Osteoblast (primary cell): Measurements from ENCODE around the gene UBQLN1. TPM values are rescaled to one million over a fixed set of nuclear protein-coding genes. Genes with fewer than 3 reads are reported as not detected.

Experiments
- DNase-seq: peaks from one replicate; pipeline ENCODE4 v3.0.0; 2011; ENCODE audit warnings: low spot score, mixed read lengths; ENCODE audit not compliant: insufficient read length; ENCODE audit errors: missing footprints
- H2AFZ ChIP-seq: 2 replicates; pipeline ENCODE4 v1.6.0; 2011; ENCODE audit warnings: mild to moderate bottlenecking, low read length
- H3K27ac ChIP-seq: 2 replicates; pipeline ENCODE4 v1.5.1; 2011; ENCODE audit warnings: mild to moderate bottlenecking, low read depth, low read length, moderate library complexity
- H3K27me3 ChIP-seq: 2 replicates; pipeline ENCODE4 v1.6.0; 2012; ENCODE audit warnings: mild to moderate bottlenecking, control low read depth, inconsistent platforms, low read length, moderate library complexity; ENCODE audit not compliant: insufficient read depth
- H3K36me3 ChIP-seq: 2 replicates; pipeline ENCODE4 v1.5.1; 2011; ENCODE audit warnings: mild to moderate bottlenecking, low read length, control low read depth, moderate library complexity; ENCODE audit not compliant: insufficient read depth
- H3K4me1 ChIP-seq: 2 replicates; pipeline ENCODE4 v1.5.1; 2011; ENCODE audit warnings: mild to moderate bottlenecking, low read length, control low read depth, moderate library complexity; ENCODE audit not compliant: insufficient read depth
- H3K4me2 ChIP-seq: 2 replicates; pipeline ENCODE4 v1.6.0; 2011; ENCODE audit warnings: mild to moderate bottlenecking, low read length; ENCODE audit not compliant: insufficient read depth
- H3K4me3 ChIP-seq: fragments of 200-600 bp; sonication (generic); 3 replicates; pipeline ENCODE4 v1.5.1; 2012; ENCODE audit warnings: mild to moderate bottlenecking, low read length, inconsistent platforms; ENCODE audit not compliant: insufficient read depth
- H3K79me2 ChIP-seq: 2 replicates; pipeline ENCODE4 v1.6.0; 2012; ENCODE audit warnings: mild to moderate bottlenecking, low read length, control low read depth, inconsistent platforms; ENCODE audit not compliant: insufficient read depth
- H3K9me3 ChIP-seq: 2 replicates; pipeline ENCODE4 v1.5.1; 2011; ENCODE audit warnings: low read depth, low read length, control low read depth
- H4K20me1 ChIP-seq: 2 replicates; pipeline ENCODE4 v1.6.0; 2012; ENCODE audit warnings: mild to moderate bottlenecking, low read length, control low read depth; ENCODE audit not compliant: insufficient read depth
- total RNA-seq: library from RNA; depleted of rRNA; stranded (reverse); fragments of >200 nt; gene quantifications from 2 replicates; pipeline ENCODE4 v1.2.3, GENCODE V29; 2012
- TF ChIP-seq, protein P1 (sequence below): IDR thresholded peaks from 2 replicates; pipeline ENCODE4 v1.5.1; 2011; ENCODE audit warnings: mild to moderate bottlenecking, low read depth, low read length, moderate library complexity; ENCODE audit errors: extremely low read depth

UBQLN1 gene
- total RNA-seq, 1 donor = 117 TPM

DNA sequence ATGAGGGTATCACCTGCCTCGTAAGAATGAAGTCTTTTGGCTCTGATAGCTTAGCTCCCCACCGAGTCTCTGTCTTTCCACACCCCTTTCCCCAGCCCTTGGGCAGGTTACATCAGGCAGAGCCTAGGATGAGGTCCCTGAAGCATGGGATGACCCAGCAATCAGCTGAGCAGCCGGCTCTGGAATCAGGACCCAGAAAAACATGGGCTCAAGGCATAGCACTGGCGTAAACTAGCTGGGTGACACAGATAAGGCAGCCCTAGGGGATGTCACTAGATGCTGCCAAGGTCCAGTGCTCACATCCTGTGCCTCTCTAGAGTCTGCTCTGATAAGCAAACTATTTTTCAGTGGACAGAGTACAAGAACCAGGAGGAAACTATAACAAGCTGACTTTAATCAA lies 58.2 kb downstream of the UBQLN1 start:
- H3K36me3 ChIP-seq = peaks cover 37% of the 10 kb centered on the region
- H2AFZ ChIP-seq = no peak overlapping the region
- H3K27me3 ChIP-seq = no peaks in the 10 kb centered on the region
- no peaks in the 10 kb centered on the region for H3K4me1 ChIP-seq
- no peak overlapping the region for H3K4me2 ChIP-seq
- H3K79me2 ChIP-seq = no peaks in the 10 kb centered on the region
- no peak overlapping the region for H3K27ac ChIP-seq
- H3K4me3 ChIP-seq = no peak overlapping the region
- H3K9me3 ChIP-seq = no peaks in the 10 kb centered on the region
- no peak for DNase-seq
- TF ChIP-seq, protein P1, sequence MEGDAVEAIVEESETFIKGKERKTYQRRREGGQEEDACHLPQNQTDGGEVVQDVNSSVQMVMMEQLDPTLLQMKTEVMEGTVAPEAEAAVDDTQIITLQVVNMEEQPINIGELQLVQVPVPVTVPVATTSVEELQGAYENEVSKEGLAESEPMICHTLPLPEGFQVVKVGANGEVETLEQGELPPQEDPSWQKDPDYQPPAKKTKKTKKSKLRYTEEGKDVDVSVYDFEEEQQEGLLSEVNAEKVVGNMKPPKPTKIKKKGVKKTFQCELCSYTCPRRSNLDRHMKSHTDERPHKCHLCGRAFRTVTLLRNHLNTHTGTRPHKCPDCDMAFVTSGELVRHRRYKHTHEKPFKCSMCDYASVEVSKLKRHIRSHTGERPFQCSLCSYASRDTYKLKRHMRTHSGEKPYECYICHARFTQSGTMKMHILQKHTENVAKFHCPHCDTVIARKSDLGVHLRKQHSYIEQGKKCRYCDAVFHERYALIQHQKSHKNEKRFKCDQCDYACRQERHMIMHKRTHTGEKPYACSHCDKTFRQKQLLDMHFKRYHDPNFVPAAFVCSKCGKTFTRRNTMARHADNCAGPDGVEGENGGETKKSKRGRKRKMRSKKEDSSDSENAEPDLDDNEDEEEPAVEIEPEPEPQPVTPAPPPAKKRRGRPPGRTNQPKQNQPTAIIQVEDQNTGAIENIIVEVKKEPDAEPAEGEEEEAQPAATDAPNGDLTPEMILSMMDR = no peak
- peaks cover 3% of the 10 kb centered on the region for H4K20me1 ChIP-seq

DNA sequence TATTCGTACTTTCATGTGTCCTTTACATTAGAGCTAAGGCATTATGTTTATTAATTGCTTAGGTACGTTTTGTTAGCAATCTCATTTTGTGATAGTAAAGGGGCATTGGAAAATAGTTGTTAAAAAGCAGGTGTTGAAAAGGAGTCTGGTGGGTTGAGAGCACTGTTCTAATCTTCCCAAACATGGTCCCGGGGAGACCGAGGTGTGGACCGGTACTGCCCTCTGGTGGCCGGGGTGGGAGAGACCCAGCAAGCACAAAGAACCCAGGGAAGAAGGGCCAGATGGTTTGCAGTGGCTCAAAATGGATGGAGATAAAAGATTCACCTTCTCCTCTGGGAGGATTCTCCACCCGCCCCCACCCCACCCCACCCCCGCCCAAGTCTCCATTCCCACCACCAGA lies 58.7 kb downstream of the UBQLN1 start:
- Histone ChIP-seq H3K27me3 (no peaks in the 10 kb centered on the region), H3K4me1 (no peaks in the 10 kb centered on the region), H3K27ac (no peak overlapping the region), H2AFZ (no peak overlapping the region), H3K79me2 (no peaks in the 10 kb centered on the region), H4K20me1 (peaks cover 3% of the 10 kb centered on the region), H3K4me3 (no peak overlapping the region), H3K36me3 (peaks cover 37% of the 10 kb centered on the region), H3K9me3 (no peaks in the 10 kb centered on the region), H3K4me2 (no peak overlapping the region)
- DNase-seq = peak; percentile 60
- TF ChIP-seq, protein P1 = peak; percentile 66

DNA sequence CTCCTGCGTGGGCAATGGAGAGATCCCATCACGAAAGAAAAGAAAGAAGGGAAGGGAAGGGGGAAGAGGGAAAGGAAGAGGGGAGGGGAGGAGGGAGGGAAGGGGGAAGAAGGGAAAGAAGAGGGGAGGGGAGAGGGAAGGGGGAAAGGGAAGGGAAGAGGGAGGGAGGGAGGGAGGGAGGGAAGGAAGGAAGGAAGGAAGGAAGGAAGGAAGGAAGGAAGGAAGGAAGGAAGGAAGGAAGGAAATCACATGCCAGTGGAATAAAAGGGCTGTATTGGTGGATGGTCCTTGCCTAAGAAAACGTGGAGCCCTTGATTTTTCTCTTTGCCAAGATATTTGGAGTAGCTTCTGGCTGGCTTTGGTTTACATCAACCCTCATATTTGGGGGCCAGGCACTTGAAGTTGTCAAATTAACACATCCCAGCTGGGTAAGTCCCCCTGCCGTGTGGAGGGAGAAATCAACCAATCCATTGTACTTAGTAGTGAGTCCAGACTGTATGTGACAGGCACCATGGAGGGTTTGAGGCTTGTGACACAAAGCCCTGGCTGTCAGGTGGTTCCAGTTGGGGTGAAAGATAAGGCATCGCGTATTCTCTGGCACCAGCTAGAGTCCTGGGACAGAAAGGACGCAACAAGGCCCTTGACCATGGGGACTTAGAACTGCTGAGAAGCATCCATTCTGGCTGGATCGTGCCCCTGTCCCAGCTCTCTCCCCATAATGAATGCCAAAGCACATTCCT lies 61.1 kb downstream of the UBQLN1 start:
- no peaks in the 10 kb centered on the region for H3K9me3 ChIP-seq
- no peak for DNase-seq
- peaks cover 25% of the 10 kb centered on the region for H3K36me3 ChIP-seq
- TF ChIP-seq, protein P1 = no peak
- peaks cover 3% of the 10 kb centered on the region for H4K20me1 ChIP-seq
- H3K27ac ChIP-seq = no peak overlapping the region
- H3K4me3 ChIP-seq = no peak overlapping the region
- no peaks in the 10 kb centered on the region for H3K4me1 ChIP-seq
- no peak overlapping the region for H2AFZ ChIP-seq
- no peak overlapping the region for H3K4me2 ChIP-seq
- H3K27me3 ChIP-seq = no peaks in the 10 kb centered on the region
- no peaks in the 10 kb centered on the region for H3K79me2 ChIP-seq

DNA sequence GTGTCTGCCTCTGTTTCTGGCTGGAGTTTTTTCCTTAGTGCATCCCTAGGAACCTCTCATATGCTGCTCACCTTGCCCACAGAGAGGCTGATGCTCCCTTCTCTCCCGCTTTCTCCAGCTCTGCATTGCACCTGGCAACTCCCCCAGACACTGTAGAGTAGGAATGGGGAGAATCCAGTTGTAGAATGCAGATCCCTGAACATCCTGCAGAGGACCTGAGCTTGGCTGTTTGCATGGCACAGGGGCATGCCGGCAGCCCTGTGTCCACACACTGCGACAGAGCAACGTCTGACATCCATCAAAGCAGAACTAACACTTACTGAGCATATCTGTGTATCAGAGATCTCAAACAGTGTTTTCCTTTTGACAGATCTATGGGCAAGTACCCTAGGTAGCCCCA lies 65.0 kb downstream of the UBQLN1 start:
- Histone ChIP-seq H3K4me3 (no peak overlapping the region), H3K4me1 (no peaks in the 10 kb centered on the region), H2AFZ (no peak overlapping the region), H3K27me3 (no peaks in the 10 kb centered on the region), H4K20me1 (no peaks in the 10 kb centered on the region), H3K9me3 (no peaks in the 10 kb centered on the region), H3K79me2 (no peaks in the 10 kb centered on the region), H3K27ac (no peak overlapping the region), H3K36me3 (peaks cover 10% of the 10 kb centered on the region), H3K4me2 (no peak overlapping the region)
- TF ChIP-seq, protein P1 = no peak
- DNase-seq = no peak
